Stimulated activated CD8-positive, alpha-beta memory T cell treated with anti-CD3 and anti-CD28 coated beads, Interleukin-7, amount 100 ng/mL, for 24 hours (primary cell): ENCODE measurements around the gene TBX18.

ENCODE experiments used
- DNase-seq: peaks from one replicate; pipeline ENCODE4 v3.0.0-alpha.2; 2020; ENCODE audit warnings: low read depth

Gene TBX18

DNA sequence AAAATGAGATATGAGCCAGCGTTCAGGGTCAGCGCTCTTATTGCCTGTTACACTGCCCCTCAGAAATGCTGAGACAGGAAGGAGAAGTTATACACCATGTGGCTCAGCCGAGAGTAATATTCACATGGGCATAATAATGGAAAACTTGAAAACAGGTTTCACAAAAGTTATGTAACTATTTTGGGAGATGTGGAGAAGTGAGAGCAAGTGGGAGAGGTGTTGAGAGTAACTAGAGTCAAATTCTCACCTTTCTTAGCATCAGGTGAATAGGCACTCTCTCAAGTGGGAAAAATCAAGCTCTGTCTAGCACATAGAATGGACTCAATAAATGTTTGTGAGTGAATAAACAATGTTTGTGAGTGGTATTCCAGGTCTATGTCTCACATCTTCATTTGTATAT lies 94.5 kb downstream of the TBX18 start:
- no peak for DNase-seq

DNA sequence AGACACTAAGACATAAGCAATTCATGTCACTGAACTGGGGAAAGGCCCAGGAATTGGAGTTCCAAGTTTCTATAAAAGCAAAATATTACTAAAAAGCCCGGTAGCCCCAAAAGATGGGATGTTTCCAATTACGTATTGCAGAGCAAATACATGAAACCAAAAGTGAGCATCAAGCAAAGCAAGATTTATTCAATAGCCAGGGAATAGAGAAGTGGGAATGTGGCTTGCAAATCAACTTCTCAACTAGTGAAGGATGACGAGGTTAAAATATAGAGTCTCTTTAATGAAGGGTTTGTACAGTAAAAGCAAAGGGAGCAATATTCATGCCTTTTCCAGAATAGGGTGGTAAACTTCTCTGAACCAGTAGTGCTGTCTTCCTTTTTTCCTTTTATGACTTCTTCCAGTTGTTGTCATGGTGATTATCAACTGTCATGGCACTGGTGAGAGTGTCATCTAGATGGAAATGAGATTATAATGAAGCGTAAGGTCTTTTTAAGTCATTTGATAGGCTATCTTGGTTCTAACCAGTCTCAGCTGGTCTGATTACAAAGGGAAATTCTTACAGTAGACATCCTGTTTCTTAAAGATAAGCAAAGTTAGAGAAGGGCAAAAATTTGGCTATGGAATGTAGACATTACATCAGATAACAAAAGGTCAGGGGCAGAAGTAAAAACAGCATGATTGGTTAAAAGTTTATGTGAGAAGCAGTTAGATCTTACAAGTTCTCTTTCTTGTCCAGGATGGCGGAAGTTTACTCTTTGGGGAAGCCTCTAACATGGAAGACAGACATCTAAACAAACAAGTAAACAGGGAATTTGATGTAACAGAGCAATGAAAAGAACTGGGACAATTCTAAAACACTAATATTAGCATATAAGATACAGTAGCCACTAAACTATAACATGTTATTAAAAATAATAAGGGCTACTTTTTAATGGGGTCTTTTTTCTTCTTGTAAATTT lies 96.9 kb downstream of the TBX18 start:
- DNase-seq, result no peak

DNA sequence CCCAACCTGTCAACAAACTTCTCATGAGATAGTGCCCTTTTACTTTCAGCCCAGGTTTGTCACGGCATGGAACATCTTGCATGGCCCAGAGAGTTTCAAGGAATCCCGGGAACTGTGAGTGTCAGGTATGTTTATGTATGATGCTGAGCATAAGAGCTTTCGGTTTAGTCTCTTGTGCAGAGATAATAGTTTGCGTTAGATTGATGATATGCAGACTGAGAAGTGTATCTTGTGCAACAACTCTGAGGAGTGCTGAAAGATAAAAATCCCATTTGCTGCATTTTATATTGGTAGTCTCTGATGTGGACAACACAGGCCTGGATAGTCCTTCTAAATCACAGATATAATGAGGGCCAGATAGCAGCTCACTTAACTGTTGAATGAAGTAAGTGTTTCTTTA lies 99.0 kb downstream of the TBX18 start:
- DNase-seq, result no peak

DNA sequence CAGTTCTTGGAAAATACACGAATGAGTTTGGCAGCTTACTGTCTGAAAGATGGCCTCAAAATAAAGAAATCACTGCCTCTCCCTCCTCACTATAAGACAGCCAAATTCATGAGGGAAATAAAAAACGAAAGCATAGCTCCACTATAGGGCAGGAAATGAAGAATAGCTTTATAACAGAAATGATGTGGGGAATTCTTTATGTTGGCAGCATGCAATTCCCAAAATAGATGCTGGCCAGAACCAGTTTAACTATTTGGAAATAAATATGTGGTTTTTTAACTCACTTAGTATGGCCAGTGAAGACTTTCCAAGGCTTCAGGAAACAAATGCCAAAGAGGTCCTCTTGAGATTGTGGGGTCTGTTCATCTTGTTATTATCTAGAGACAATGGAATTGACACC lies 100.5 kb downstream of the TBX18 start:
- DNase-seq, result no peak

DNA sequence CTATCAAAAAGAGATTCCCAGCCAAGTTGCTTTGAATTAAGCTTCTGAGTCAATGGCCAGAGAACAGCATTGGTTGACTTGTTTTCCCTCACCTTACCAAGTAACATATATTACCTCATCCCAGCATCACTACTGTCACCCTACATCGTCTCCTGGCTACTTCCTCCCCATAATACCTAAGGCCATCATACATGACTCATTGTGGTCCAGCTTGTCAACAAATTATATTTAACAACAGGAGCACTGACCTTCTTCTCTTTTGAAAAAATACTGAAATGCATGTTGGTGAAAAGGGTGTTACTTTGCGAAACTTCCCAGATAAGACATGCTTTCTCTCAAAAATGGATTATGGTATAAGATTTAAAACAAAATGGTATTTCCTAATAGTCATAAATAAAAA lies 106.9 kb downstream of the TBX18 start:
- DNase-seq, result no peak

DNA sequence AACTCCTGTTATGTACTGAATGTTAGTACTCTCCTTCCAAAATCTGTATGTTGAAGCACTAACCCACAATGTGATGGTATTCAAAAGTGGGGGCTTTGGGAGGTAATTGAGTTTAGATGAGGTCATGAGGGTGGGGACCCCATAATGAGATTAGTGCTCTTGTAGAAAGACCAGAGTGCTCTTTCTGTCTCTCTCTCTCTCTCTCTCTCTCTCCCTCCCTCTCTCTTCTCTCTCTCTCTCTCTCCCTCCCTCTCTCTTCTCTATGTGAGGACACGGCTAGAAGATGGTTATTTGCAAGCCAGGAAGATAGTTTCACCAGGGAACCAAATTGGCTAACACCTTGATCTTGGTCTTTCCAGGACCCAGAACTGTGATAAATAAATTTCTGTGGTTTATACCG lies 107.4 kb downstream of the TBX18 start:
- DNase-seq, result no peak

DNA sequence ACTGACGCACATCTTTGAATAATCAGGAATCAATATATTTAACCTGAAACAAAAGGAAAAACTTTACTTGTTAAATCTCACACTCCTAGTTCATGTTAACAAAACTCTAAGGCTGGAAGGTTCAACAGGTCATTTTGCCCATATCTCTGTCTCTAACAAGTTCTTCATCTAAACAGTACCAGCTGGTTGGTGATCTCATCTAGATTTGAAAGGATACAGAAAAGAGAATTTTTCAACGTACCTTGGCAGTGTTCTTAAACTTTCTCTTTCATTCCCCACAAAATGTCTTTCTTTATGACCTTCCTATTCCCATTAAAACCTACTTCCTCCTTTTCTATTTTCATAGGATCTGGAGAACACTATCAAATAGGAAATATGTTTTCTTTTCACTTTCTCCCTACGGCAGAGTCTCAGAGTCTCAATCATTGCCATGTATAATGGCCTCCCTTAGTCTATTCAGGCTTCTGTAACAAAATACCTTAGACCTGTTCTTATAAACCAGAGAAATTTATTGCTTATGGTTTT lies 111.3 kb downstream of the TBX18 start:
- DNase-seq, result no peak

DNA sequence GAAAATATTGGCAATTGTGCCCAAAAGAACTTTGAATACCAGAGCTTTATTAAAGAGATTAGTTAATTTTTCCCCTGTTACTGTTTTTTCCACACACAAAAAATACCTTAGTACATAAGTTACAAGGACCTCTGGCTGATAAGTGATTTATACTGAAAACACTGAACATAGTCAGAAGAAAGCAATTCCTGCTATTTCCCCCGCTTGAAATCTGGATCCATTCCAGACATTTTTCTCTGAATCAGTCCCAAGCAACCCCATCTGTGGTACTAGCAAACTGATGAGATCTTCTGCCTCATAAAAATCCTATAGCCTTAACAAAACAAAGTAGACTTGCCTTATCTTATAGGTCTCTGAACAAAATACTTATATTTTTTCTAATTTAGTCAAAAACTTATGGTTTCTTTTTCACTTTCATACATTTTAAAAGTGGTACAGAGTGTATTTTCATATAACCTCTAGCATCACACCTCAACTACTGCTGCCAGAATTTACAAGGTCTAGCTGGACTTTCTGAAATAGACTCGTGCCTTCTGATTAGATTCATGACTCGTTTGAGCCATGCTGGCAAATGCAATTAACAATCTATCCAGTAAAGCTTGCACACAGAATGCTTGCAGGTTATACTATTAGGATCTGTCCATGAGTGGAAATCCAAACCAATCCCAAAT lies 111.9 kb downstream of the TBX18 start:
- no peak for DNase-seq

DNA sequence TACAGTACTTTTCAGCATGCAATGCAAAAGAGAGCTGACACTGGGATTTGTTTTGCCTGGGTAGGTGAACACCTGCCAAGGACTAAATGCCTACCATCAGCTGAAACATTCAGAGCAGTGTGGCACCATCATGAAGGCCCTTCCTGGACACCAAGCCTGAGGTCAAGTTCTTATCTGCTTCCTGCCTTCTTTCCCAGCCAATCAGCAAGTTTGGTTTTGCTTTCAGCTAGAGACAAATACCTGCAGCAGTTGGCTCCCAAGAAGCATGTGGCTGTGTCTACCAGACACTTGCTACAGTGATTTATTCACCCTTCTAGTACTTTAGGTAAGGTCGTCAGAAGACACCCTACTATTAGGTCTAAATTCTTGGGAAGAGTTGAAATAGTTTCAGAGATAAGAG lies 112.8 kb downstream of the TBX18 start:
- DNase-seq, result no peak

DNA sequence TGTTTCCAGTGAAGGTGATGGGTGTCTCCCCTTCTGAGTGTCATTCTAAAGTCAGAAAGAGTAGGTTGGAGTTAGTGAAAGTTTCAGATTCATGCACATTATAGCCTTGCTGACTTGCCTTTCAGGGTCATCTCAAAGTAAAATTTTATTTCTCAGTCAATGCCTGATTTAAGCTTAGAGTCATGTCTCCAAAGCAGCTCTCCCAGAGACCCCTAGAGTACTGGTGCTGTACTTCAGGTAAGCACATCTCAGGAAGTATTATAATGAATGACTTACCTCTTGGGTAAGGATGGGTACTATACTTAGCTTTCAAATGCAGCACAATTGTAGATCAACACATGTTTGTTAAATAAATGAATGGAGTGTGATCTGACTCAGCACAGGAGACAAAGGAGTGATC lies 116.0 kb downstream of the TBX18 start:
- DNase-seq, result no peak

DNA sequence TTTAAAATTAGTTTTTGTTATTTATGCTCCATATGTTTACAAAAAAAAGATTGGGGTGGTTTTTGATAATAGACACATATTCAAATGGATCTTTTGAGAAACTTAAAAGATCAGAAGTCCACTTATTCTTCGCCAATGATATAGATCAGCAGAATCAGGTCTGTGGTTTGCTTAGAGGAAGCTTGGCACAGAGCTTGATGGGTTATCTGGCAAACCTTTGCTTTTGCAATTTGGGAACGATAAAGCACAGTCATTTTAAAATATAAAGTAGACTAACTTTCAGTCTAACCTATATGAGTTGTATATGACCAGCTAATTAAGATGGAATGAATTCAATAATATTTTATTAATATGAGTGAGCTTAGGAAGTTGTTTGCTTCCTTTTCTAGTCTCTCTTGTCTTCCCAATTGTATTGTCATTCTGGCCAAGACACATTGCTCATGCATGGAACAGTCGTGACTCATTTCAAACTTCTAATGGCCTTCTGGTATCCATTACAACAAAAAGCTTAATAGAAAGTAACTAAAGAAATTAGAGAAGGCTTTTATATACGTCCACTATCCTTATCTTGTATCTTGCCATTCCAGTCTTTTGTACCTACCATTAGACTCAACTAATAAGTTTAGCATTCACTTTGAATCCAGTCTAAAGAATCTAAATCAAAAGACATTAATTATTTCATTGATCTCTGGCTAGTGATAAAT lies 118.7 kb downstream of the TBX18 start:
- DNase-seq, result no peak

DNA sequence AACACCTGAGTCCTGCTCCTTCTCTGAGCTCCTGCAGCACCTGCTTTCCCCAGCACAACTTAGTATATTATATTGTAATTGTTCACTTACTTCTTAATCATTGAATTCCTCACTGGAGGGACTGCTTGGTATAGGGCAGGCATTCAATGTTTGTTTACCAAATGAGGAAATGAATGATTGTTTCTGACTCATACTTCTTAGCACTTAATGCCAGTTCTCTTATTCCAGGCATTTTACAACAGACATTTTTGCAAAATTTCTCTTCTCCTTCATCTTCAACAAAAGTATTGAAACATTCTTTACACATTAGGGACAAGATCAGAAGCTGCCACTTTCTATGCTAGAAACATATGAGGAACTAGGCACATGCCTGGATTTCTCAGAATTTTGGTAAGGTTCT lies 119.4 kb downstream of the TBX18 start:
- DNase-seq, result no peak

DNA sequence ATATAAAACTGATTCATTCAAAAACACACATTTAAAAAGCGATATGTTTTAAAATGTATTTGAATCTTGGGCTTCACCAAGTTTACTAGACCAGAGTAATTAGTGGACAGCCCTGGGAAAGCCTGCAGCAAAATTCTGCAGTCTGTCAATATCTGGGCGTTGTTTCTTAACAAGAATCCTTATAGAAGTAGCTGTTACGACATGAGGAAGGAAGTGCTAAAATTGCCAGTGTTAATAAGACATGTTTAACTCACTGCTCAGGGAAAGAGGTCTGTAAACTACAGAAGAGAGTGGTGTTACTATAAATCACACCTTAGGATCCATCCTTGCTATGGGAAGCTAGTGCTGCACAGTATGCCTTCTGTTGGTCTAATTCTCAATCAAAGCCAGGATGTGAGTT lies 120.6 kb downstream of the TBX18 start:
- DNase-seq, result no peak

DNA sequence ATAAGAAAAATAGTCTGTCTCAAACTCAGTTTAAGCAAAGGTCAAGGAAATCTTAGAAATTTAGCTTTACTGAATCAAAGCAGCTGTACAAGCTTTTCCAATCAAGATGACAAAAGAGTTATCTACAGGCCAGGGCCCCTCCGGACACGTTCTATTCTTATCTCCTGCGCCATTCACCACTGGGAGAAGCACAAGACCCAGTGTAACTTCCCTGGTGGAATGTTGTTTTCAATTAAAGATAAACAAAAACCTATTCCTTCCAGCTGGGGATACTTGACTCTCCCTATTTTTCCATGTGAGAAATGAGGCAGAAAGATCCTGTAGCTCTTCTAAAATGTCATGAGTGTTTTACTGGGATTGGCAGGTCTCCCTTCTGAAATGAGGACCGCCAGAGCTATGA lies 123.3 kb downstream of the TBX18 start:
- DNase-seq, result no peak

DNA sequence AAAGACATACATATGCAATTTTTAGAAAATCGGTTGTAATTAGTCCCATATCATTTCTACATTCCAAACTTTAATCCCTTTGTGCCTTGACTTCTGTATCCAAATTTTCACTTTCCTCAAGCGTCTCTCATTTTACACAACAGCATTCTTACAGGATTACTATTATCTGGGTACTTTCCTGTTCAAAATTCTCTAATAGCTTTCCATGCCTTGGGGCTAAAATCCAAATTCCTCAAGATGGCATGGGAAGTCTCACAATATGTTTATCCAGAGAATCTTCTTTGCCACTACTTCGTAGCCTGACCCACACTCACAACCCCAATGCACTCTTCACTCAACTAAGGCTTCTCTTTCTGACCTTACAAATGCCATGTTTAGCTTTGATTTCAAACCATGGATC lies 125.0 kb downstream of the TBX18 start:
- DNase-seq, result no peak

DNA sequence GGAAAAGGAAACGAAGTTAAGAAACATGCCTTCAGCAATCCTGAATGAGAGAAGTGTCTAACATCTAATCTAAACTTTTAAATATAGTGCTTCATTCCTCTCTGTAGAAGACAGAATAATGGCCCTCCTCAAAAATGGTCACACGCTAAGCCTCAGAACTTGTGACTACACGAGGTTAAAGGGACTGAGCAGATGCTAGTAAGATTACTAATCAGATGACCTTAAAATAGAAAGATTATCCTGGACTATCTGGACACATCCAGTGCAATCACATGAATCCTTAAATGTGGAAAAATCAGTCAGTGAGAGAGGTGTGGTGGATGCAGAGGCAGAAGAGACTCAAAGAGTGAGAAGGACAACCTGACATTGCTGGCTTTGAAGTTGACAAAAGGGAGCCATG lies 126.1 kb downstream of the TBX18 start:
- DNase-seq, result no peak
